Heart left ventricle (tissue), 16 donors: ENCODE results near the gene ZNF18. TPM values are rescaled to one million over a fixed set of nuclear protein-coding genes. Genes with fewer than 3 reads are reported as not detected.
A peak's percentile ranks its signal among the peaks of the same experiment; 100 is the strongest.

Experiments
- ATAC-seq, 4 donors: fragments of 200-7000 bp; cut with Tn5 transposase; one replicate each; pipeline ENCODE4 v1.9.1; 2020 to 2022; ENCODE audit warnings: moderate library complexity in 4 of 4, mild to moderate bottlenecking in 3 of 4, moderate number of reproducible peaks in 1 of 4
- DNase-seq, 5 donors: peaks; one replicate each; pipeline ENCODE4 v3.0.0-alpha.2; 2020
- H3K27ac ChIP-seq, 12 donors: fragments of 200-600 bp; sonication (generic) in 4 of 12; one replicate each; pipeline versions ENCODE4 v1.5.0 to v1.8.0; 2016 to 2022; ENCODE audit warnings: mild to moderate bottlenecking in 2 of 12
- H3K27me3 ChIP-seq, 9 donors: fragments of 200-600 bp; sonication (generic) in 2 of 9; one replicate each; pipeline versions ENCODE4 v1.5.1 to v1.8.0; 2016 to 2022; ENCODE audit warnings: mild to moderate bottlenecking in 3 of 9
- H3K36me3 ChIP-seq, 9 donors: fragments of 200-600 bp; sonication (generic) in 2 of 9; one replicate each; pipeline versions ENCODE4 v1.5.0 to v1.8.0; 2018 to 2022; ENCODE audit warnings: mild to moderate bottlenecking in 2 of 9
- H3K4me1 ChIP-seq, 12 donors: fragments of 200-600 bp; sonication (generic) in 4 of 12; one replicate each; pipeline versions ENCODE4 v1.5.0 to v1.8.0; 2016 to 2022; ENCODE audit warnings: mild to moderate bottlenecking in 3 of 12
- H3K4me3 ChIP-seq, 12 donors: fragments of 200-600 bp; sonication (generic) in 4 of 12; one replicate each; pipeline versions ENCODE4 v1.5.0 to v1.8.0; 2017 to 2022; ENCODE audit warnings: mild to moderate bottlenecking in 9 of 12, moderate library complexity in 4 of 12
- H3K9me3 ChIP-seq, 12 donors: fragments of 200-600 bp; sonication (generic) in 4 of 12; one replicate each; pipeline versions ENCODE4 v1.5.0 to v1.8.0; 2016 to 2022; ENCODE audit warnings: mild to moderate bottlenecking in 1 of 12
- CTCF ChIP-seq, 12 donors: fragments of 200-600 bp; sonication (generic) in 4 of 12; IDR thresholded peaks; one replicate each; pipeline versions ENCODE4 v1.5.0 to v1.8.0; 2018 to 2022; ENCODE audit warnings: antibody characterized with exemption in 12 of 12, mild to moderate bottlenecking in 5 of 12
- POLR2A ChIP-seq, 2 donors: fragments of 450-650 bp; IDR thresholded peaks; one replicate each; pipeline ENCODE4 v1.6.1; 2017; ENCODE audit warnings: antibody characterized with exemption in 2 of 2, mild to moderate bottlenecking in 2 of 2, moderate library complexity in 2 of 2
- WGBS, 4 donors: extraction: QIAGEN DNeasy Blood & Tissue Kit in 2 of 4; methylation state at CpG; one replicate each; pipeline versions ENCODE4 v1.1.5 to v1.1.7; 2013 to 2018; 5-methylcytosine and 5-hydroxymethylcytosine counted together
- intact Hi-C, 10 donors: fragments of 100-400 bp; cut with DNase I; formaldehyde crosslinking; loops; one replicate each; pipeline versions ENCODE4 v1.11.1 to v1.14.2; 2022
- polyA plus RNA-seq, 2 donors: library from polyadenylated mRNA; stranded (reverse); fragments of 200-250 nt; gene quantifications; one replicate each; pipeline ENCODE4 v1.2.3, GENCODE V29; 2013
- total RNA-seq, 9 donors: library from RNA; depleted of rRNA in 2 of 9; stranded (reverse); fragments of >200 nt in 2 of 9; fragmentation: NEBNext Ultra II Directional in 3 of 9; extraction: Animal tissue kit (Norgen Biotek cat#: 25700) in 3 of 9; gene quantifications; one replicate each; pipeline versions ENCODE4 v1.1.0 to v1.2.4, GENCODE V29; 2016 to 2023
- donor health status: ischemic (EF 13 %, LVEDD 7.1; RV severe dilation, severe dysfunction).
- donor health status: healthy with polysubstance abuse.
- donor health status: DM: no; HTN: yes; CAD: no.
- donor health status: DM: no; HTN: no; CAD: no.
- donor health status: ischemic (EF 25% LVEDD 6.9; RV normal size, moderate dysfunction).
- donor health status: ischemic (EF 25% LVEDD 5.7; RV mildly dilated, moderate dysfunction).
- donor health status: healthy.
- donor health status: DM: yes; HTN: yes; CAD: no.
- donor health status: ischemic (EF 35%, LVEDD 5.7; RV mildly dilated, moderate dysfunction).
- donor health status: nonischemic (EF 11% LVEDD 7.7; RV severe dilation, severe dysfunction).
- donor health status: DM: yes; HTN: yes; CAD: no.
- donor health status: PGD.
- donor health status: ischemic (EF 29% LVEDD 5.4; RV normal size, mild dysfunction).
- donor health status: nonischemic (EF 23%, LVEDD 6.1; RV moderate dilation, normal function).

The ZNF18 gene
- total and polyA plus RNA-seq, 11 donors = 3.2 to 5.6 (median 4.1) TPM

GRCh38 chr17:11935734-11936406 is 61.4 kb downstream of the ZNF18 start:
- peak in 4 of 5 donors; percentile 31 to 41 (median 36) for DNase-seq
- Histone ChIP-seq H3K27ac (no peak overlapping the region), H3K36me3 (no peaks in the 10 kb centered on the region), H3K4me1 (no peaks in the 10 kb centered on the region), H3K27me3 (peaks cover 0 to 4% (median 0%) of the 10 kb centered on the region in 9 donors), H3K4me3 (no peak overlapping the region), H3K9me3 (no peaks in the 10 kb centered on the region)
- WGBS, 4 donors = 34 to 39% (median 37%) methylated on average over 14 of the region's 14 CpGs
- no peak for ATAC-seq
- intact Hi-C loops = loop anchor here in 6 of 10 donors (2.0 to 10.0 kb wide), 5 partner anchors 171 to 1061 kb away; no protein-coding TSS in a partner anchor
- TF ChIP-seq POLR2A (IDR thresholded peaks at IDR 0.05) = no peak
- TF ChIP-seq CTCF (IDR thresholded peaks at IDR 0.05) = peak; percentile 76 to 96 (median 84)

- WGBS, 4 donors = 88 to 91% (median 91%) methylated on average over 9 to 10 of the region's 10 CpGs
- no peak for ATAC-seq
Measured at GRCh38 chr17:11932337-11932898, 64.9 kb downstream of the ZNF18 start.

GRCh38 chr17:11928436-11928835 is 68.8 kb downstream of the ZNF18 start:
- Histone ChIP-seq H3K36me3 (no peaks in the 10 kb centered on the region), H3K4me1 (peaks cover 0 to 9% (median 0%) of the 10 kb centered on the region in 12 donors), H3K27me3 (no peaks in the 10 kb centered on the region), H3K9me3 (peaks cover 0 to 6% (median 0%) of the 10 kb centered on the region in 12 donors), H3K4me3 (no peak overlapping the region), H3K27ac (no peak overlapping the region)
- ATAC-seq = no peak
- WGBS, 4 donors = 58 to 65% (median 60%) methylated on average over 4 of the region's 4 CpGs
- DNase-seq = no peak
- TF ChIP-seq CTCF (IDR thresholded peaks at IDR 0.05) = no peak
- TF ChIP-seq POLR2A (IDR thresholded peaks at IDR 0.05) = no peak
- intact Hi-C loops = no loop called here

More at GRCh38 chr17:11932337-11932898, 64.9 kb downstream of the ZNF18 start:
- DNase-seq = no peak
- TF ChIP-seq POLR2A (IDR thresholded peaks at IDR 0.05) (no peak), CTCF (IDR thresholded peaks at IDR 0.05) (no peak)
- H3K4me3 ChIP-seq = no peak overlapping the region
- no peaks in the 10 kb centered on the region for H3K4me1 ChIP-seq
- H3K27me3 ChIP-seq = peaks cover 0 to 4% (median 0%) of the 10 kb centered on the region in 9 donors
- H3K9me3 ChIP-seq = no peaks in the 10 kb centered on the region
- intact Hi-C loops = loop anchor here in 2 of 10 donors (10.0 kb wide), 2 partner anchors 168 to 1058 kb away; no protein-coding TSS in a partner anchor
- H3K27ac ChIP-seq = no peak overlapping the region
- H3K36me3 ChIP-seq = no peaks in the 10 kb centered on the region

Other genes with a start within 250 kb of the ZNF18 start
- 10 to 100 TPM; 18.8 to 37.5 (median 32.7) TPM for gene MAP2K4, start 23.4 kb upstream of the ZNF18 start, total RNA-seq
- 10 to 100 TPM in 1 of 2 donors, 1 to 10 TPM in 1; 7.9 to 27.4 TPM for gene MAP2K4, start 23.4 kb upstream of the ZNF18 start, polyA plus RNA-seq